SK-N-SH (cell line): ENCODE data around the gene NHLRC3.
"Not testable (repeated sequence)": the region's sequence is repeated elsewhere in the genome, so short reads cannot be mapped to it uniquely, and the experiment has no call there.

Source experiments
- EP300 ChIP-seq, 2 experiments: IDR thresholded peaks; 2 replicates each; pipeline versions ENCODE4 v1.4.0 to v1.6.1; 2012; ENCODE audit warnings: borderline replicate concordance in 1 of 2, low read depth in 1 of 2, low read length in 1 of 2
- EZH2phosphoT487 ChIP-seq: fragments of 200-600 bp; sonication (generic); IDR thresholded peaks from 2 replicates; pipeline ENCODE4 v1.6.1; 2017; ENCODE audit warnings: low read depth, mixed run types, mild to moderate bottlenecking, antibody characterized with exemption, moderate library complexity, borderline replicate concordance
- FOXM1 ChIP-seq: IDR thresholded peaks from 2 replicates; pipeline ENCODE4 v1.4.0; 2012; ENCODE audit warnings: low read depth, mild to moderate bottlenecking
- MAX ChIP-seq: IDR thresholded peaks from 2 replicates; pipeline ENCODE4 v1.4.0; 2012; ENCODE audit warnings: low read depth
- POLR2AphosphoS5 ChIP-seq: IDR thresholded peaks from 2 replicates; pipeline ENCODE4 v1.6.1; 2012; ENCODE audit warnings: low read depth, low read length
- SIN3A ChIP-seq: IDR thresholded peaks from 2 replicates; pipeline ENCODE4 v1.6.1; 2012; ENCODE audit warnings: low read depth, mild to moderate bottlenecking, low read length, moderate library complexity, borderline replicate concordance
- USF2 ChIP-seq: fragments of 150-350 bp; IDR thresholded peaks from 2 replicates; pipeline ENCODE4 v1.6.1; 2017; ENCODE audit warnings: antibody characterized with exemption, low read length, low read depth, borderline replicate concordance
- TF ChIP-seq, protein P1 (sequence below): fragments of 200-600 bp; sonication (generic); IDR thresholded peaks from 2 replicates; pipeline ENCODE4 v1.6.1; 2017; ENCODE audit warnings: antibody characterized with exemption, mild to moderate bottlenecking, moderate library complexity
- TF ChIP-seq, protein P2 (sequence below): fragments of 150-350 bp; IDR thresholded peaks from 2 replicates; pipeline ENCODE4 v1.6.1; 2016; ENCODE audit warnings: mild to moderate bottlenecking, low read depth, low read length

DNA sequence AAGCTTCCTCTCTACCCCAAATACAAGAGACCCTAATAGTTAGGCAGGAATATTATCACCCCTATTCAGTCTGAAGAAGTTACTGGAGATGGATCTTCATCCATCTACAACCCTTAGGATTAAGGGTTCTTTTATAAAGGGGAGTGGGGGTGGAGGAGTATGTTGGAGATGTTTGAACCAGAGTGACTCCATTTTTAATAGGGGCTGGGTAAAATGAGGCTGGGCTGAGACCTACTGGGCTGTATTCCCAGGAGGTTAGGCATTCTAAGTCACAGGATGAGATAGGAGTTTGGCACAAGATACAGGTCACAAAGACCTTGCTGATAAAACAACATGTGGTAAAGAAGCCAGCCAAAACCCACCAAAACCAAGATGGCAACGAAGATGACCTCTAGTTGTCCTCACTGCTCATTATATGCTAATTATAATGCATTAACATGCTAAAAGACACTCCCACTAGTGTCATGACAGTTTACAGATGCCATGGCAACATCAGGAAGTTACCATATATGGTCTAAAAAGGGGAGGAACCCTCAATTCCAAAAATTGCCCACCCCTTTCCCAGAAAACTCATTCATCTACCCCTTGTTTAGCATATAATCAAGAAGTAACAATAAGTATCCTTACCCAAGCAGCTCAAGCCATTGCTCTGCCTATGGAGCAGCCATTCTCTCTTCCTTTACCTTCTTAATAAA is 48.1 kb downstream of the NHLRC3 start:
- TF ChIP-seq, protein P1, sequence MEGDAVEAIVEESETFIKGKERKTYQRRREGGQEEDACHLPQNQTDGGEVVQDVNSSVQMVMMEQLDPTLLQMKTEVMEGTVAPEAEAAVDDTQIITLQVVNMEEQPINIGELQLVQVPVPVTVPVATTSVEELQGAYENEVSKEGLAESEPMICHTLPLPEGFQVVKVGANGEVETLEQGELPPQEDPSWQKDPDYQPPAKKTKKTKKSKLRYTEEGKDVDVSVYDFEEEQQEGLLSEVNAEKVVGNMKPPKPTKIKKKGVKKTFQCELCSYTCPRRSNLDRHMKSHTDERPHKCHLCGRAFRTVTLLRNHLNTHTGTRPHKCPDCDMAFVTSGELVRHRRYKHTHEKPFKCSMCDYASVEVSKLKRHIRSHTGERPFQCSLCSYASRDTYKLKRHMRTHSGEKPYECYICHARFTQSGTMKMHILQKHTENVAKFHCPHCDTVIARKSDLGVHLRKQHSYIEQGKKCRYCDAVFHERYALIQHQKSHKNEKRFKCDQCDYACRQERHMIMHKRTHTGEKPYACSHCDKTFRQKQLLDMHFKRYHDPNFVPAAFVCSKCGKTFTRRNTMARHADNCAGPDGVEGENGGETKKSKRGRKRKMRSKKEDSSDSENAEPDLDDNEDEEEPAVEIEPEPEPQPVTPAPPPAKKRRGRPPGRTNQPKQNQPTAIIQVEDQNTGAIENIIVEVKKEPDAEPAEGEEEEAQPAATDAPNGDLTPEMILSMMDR, result not testable (repeated sequence)
- not testable (repeated sequence) for TF ChIP-seq EZH2phosphoT487; EP300 (IDR thresholded peaks at IDR 0.05; ENCODE audit: borderline replicate concordance in 1 of 2, low read depth in 1 of 2, low read length in 1 of 2); MAX; SIN3A; USF2; POLR2AphosphoS5; FOXM1
- TF ChIP-seq, protein P2, sequence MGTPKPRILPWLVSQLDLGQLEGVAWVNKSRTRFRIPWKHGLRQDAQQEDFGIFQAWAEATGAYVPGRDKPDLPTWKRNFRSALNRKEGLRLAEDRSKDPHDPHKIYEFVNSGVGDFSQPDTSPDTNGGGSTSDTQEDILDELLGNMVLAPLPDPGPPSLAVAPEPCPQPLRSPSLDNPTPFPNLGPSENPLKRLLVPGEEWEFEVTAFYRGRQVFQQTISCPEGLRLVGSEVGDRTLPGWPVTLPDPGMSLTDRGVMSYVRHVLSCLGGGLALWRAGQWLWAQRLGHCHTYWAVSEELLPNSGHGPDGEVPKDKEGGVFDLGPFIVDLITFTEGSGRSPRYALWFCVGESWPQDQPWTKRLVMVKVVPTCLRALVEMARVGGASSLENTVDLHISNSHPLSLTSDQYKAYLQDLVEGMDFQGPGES, result not testable (repeated sequence)
